ENCODE results near the gene ZNRF1.

- TF ChIP-seq POLR2A (IDR thresholded peaks at IDR 0.05) (no peak), CTCF (IDR thresholded peaks at IDR 0.05) (no peak)
Measured at GRCh38 chr16:75074304-75074793, 75.5 kb downstream of the ZNRF1 start.
